Lower leg skin (tissue), 3 donors: ENCODE data around the gene MAP2.

Experiments used
- POLR2A ChIP-seq, 2 donors: fragments of 450-650 bp; IDR thresholded peaks; one replicate each; pipeline ENCODE4 v1.6.1; 2016 to 2017; ENCODE audit warnings: antibody characterized with exemption in 2 of 2, mild to moderate bottlenecking in 1 of 2, moderate library complexity in 1 of 2
- TF ChIP-seq, protein P1 (sequence below), 3 donors: fragments of 450-650 bp; IDR thresholded peaks; one replicate each; pipeline ENCODE4 v1.5.1; 2016; ENCODE audit warnings: antibody characterized with exemption in 3 of 3, mild to moderate bottlenecking in 3 of 3, moderate library complexity in 2 of 3

- TF ChIP-seq, protein P1, sequence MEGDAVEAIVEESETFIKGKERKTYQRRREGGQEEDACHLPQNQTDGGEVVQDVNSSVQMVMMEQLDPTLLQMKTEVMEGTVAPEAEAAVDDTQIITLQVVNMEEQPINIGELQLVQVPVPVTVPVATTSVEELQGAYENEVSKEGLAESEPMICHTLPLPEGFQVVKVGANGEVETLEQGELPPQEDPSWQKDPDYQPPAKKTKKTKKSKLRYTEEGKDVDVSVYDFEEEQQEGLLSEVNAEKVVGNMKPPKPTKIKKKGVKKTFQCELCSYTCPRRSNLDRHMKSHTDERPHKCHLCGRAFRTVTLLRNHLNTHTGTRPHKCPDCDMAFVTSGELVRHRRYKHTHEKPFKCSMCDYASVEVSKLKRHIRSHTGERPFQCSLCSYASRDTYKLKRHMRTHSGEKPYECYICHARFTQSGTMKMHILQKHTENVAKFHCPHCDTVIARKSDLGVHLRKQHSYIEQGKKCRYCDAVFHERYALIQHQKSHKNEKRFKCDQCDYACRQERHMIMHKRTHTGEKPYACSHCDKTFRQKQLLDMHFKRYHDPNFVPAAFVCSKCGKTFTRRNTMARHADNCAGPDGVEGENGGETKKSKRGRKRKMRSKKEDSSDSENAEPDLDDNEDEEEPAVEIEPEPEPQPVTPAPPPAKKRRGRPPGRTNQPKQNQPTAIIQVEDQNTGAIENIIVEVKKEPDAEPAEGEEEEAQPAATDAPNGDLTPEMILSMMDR (IDR thresholded peaks at IDR 0.05) = no peak
- TF ChIP-seq POLR2A (IDR thresholded peaks at IDR 0.05) = no peak
Observed at GRCh38 chr2:209663656-209664055, 239.8 kb downstream of the MAP2 start.
